ENCODE results near the gene PHLPP2. TPM values are rescaled to one million over a fixed set of nuclear protein-coding genes. Genes with fewer than 3 reads are reported as not detected.

Gene PHLPP2
- total RNA-seq, 1 donor from 2014 or later, result 8.4 TPM

- Histone ChIP-seq H3K4me1 (no peaks in the 10 kb centered on the region), H3K27ac (no peak overlapping the region), H3K36me3 (peaks cover 3 to 4% of the 10 kb centered on the region in 2 donors), H3K9me3 (no peaks in the 10 kb centered on the region), H3K27me3 (no peaks in the 10 kb centered on the region), H3K4me3 (no peak overlapping the region)
- intact Hi-C loops (cut with DNase I), result no loop called here
- TF ChIP-seq CTCF (IDR thresholded peaks at IDR 0.05), result no peak
- DNase-seq (ENCODE audit: low spot score in 2 of 2), result no peak
These were observed 87.1 kb downstream of the PHLPP2 start for GRCh38 chr16:71637398-71637797.

GRCh38 chr16:71635632-71636031 is 88.9 kb downstream of the PHLPP2 start:
- no peaks in the 10 kb centered on the region for H3K4me1 ChIP-seq
- no peak for DNase-seq (ENCODE audit: low spot score in 2 of 2)
- H3K9me3 ChIP-seq, result no peaks in the 10 kb centered on the region
- peaks cover 2% of the 10 kb centered on the region in 2 donors for H3K36me3 ChIP-seq
- TF ChIP-seq CTCF (IDR thresholded peaks at IDR 0.05), result no peak
- H3K4me3 ChIP-seq, result no peak overlapping the region
- H3K27ac ChIP-seq, result no peak overlapping the region
- intact Hi-C loops (cut with DNase I), result no loop called here
- no peaks in the 10 kb centered on the region for H3K27me3 ChIP-seq

GRCh38 chr16:71631776-71632175 is 92.7 kb downstream of the PHLPP2 start:
- Histone ChIP-seq H3K27ac (no peak overlapping the region), H3K27me3 (no peaks in the 10 kb centered on the region), H3K4me3 (no peak overlapping the region), H3K36me3 (no peaks in the 10 kb centered on the region), H3K9me3 (no peaks in the 10 kb centered on the region), H3K4me1 (peaks cover 0 to under 1% of the 10 kb centered on the region in 2 donors)
- no peak for TF ChIP-seq CTCF (IDR thresholded peaks at IDR 0.05)
- no peak for DNase-seq (ENCODE audit: low spot score in 2 of 2)
- intact Hi-C loops (cut with DNase I), result no loop called here

GRCh38 chr16:71630808-71631207 is 93.7 kb downstream of the PHLPP2 start:
- no peak for DNase-seq (ENCODE audit: low spot score in 2 of 2)
- Histone ChIP-seq H3K4me1 (peaks cover 7 to 9% of the 10 kb centered on the region in 2 donors), H3K9me3 (no peaks in the 10 kb centered on the region), H3K4me3 (no peak overlapping the region), H3K27me3 (peaks cover 9% of the 10 kb centered on the region), H3K36me3 (no peaks in the 10 kb centered on the region), H3K27ac (no peak overlapping the region)
- intact Hi-C loops (cut with DNase I), result no loop called here
- no peak for TF ChIP-seq CTCF (IDR thresholded peaks at IDR 0.05)

- no peak for TF ChIP-seq CTCF (IDR thresholded peaks at IDR 0.05)
- peaks cover 7 to 9% of the 10 kb centered on the region in 2 donors for H3K4me1 ChIP-seq
- intact Hi-C loops (cut with DNase I), result no loop called here
These were observed 95.1 kb downstream of the PHLPP2 start for GRCh38 chr16:71629278-71630016.

More at GRCh38 chr16:71629278-71630016, 95.1 kb downstream of the PHLPP2 start:
- Histone ChIP-seq H3K36me3 (no peaks in the 10 kb centered on the region), H3K27me3 (peaks cover 10% of the 10 kb centered on the region), H3K4me3 (no peak overlapping the region), H3K27ac (no peak overlapping the region), H3K9me3 (no peaks in the 10 kb centered on the region)
- no peak for DNase-seq (ENCODE audit: low spot score in 2 of 2)

Measured in ascending aorta (tissue), 2 donors.